ENCODE data around the gene GRK4. TPM values are rescaled to one million over a fixed set of nuclear protein-coding genes. Genes with fewer than 3 reads are reported as not detected.

GRK4 gene
- total RNA-seq, 1 donor from 2014 or later = 2.1 TPM

GRCh38 chr4:3007724-3008123 lies 44.4 kb downstream of the GRK4 start:
- Mint-ChIP-seq H3K27ac (no peak overlapping the region), H3K4me3 (no peak overlapping the region), H3K9me3 (no peaks in the 10 kb centered on the region), H3K36me3 (ENCODE audit: low read depth) (no peaks in the 10 kb centered on the region), H3K4me1 (no peaks in the 10 kb centered on the region), H3K27me3 (peaks cover 5% of the 10 kb centered on the region)
- no peak for TF ChIP-seq CTCF (IDR thresholded peaks at IDR 0.05)
- DNase-seq (no peak), ATAC-seq (ENCODE audit: low read depth) (no peak)
- intact Hi-C loops (cut with micrococcal nuclease) = no loop called here
- POLR2A ChIA-PET = no interaction called here
- CTCF ChIA-PET = interaction anchor here (2.3 kb wide), 1 partner anchor 30 kb away, joined by 12 read pairs; no protein-coding TSS in a partner anchor

- no peaks in the 10 kb centered on the region for H3K9me3 Mint-ChIP-seq
- TF ChIP-seq CTCF (IDR thresholded peaks at IDR 0.05) = no peak
- H3K4me1 Mint-ChIP-seq = no peaks in the 10 kb centered on the region
- DNase-seq (no peak), ATAC-seq (ENCODE audit: low read depth) (peak; percentile 49)
- no peaks in the 10 kb centered on the region for H3K36me3 Mint-ChIP-seq (ENCODE audit: low read depth)
- H3K27me3 Mint-ChIP-seq = no peaks in the 10 kb centered on the region
- no peak overlapping the region for H3K27ac Mint-ChIP-seq
- intact Hi-C loops (cut with micrococcal nuclease) = no loop called here
- CTCF ChIA-PET = interaction anchor here (2.3 kb wide), 1 partner anchor 28 kb away, joined by 12 read pairs; no protein-coding TSS in a partner anchor
- H3K4me3 Mint-ChIP-seq = no peak overlapping the region
- POLR2A ChIA-PET = no interaction called here
Measured at GRCh38 chr4:3009422-3009821, 46.1 kb downstream of the GRK4 start.

- peaks cover 5% of the 10 kb centered on the region for H3K27me3 Mint-ChIP-seq
- no peak for TF ChIP-seq CTCF (IDR thresholded peaks at IDR 0.05)
- no peaks in the 10 kb centered on the region for H3K9me3 Mint-ChIP-seq
- ATAC-seq (ENCODE audit: low read depth) = no peak
- H3K27ac Mint-ChIP-seq = no peak overlapping the region
- DNase-seq = no peak
- no peaks in the 10 kb centered on the region for H3K36me3 Mint-ChIP-seq (ENCODE audit: low read depth)
- ChIA-PET POLR2A (no interaction called here), CTCF (no interaction called here)
- no peak overlapping the region for H3K4me3 Mint-ChIP-seq
- intact Hi-C loops (cut with micrococcal nuclease) = no loop called here
- no peaks in the 10 kb centered on the region for H3K4me1 Mint-ChIP-seq
Measured at GRCh38 chr4:3010577-3010976, 47.2 kb downstream of the GRK4 start.

GRCh38 chr4:3010998-3011397 lies 47.6 kb downstream of the GRK4 start:
- ATAC-seq (ENCODE audit: low read depth) = no peak
- Mint-ChIP-seq H3K9me3 (no peaks in the 10 kb centered on the region), H3K27ac (no peak overlapping the region), H3K4me3 (no peak overlapping the region), H3K27me3 (peaks cover 5% of the 10 kb centered on the region), H3K36me3 (ENCODE audit: low read depth) (no peaks in the 10 kb centered on the region), H3K4me1 (no peaks in the 10 kb centered on the region)
- no peak for TF ChIP-seq CTCF (IDR thresholded peaks at IDR 0.05)
- ChIA-PET CTCF (no interaction called here), POLR2A (no interaction called here)
- DNase-seq = no peak
- intact Hi-C loops (cut with micrococcal nuclease) = no loop called here

GRCh38 chr4:3011456-3012220 lies 48.3 kb downstream of the GRK4 start:
- CTCF ChIA-PET = no interaction called here
- Mint-ChIP-seq H3K9me3 (no peaks in the 10 kb centered on the region), H3K4me1 (no peaks in the 10 kb centered on the region), H3K36me3 (ENCODE audit: low read depth) (no peaks in the 10 kb centered on the region), H3K27me3 (peaks cover 5% of the 10 kb centered on the region), H3K4me3 (no peak overlapping the region), H3K27ac (no peak overlapping the region)
- ATAC-seq (ENCODE audit: low read depth) (no peak), DNase-seq (no peak)
- intact Hi-C loops (cut with micrococcal nuclease) = no loop called here
- POLR2A ChIA-PET = no interaction called here
- TF ChIP-seq CTCF (IDR thresholded peaks at IDR 0.05) = no peak
